ENCODE data around the gene TBC1D22B. TPM values are rescaled to one million over a fixed set of nuclear protein-coding genes. Genes with fewer than 3 reads are reported as not detected.

The TBC1D22B gene
- total and polyA plus RNA-seq, 2 of the 13 experiments (the other 11 are each of a cell fraction or from before 2014, with no cell fraction given) = 9.7 to 12.9 TPM

GRCh38 chr6:37207903-37208456 lies 49.6 kb upstream of the TBC1D22B start (continued):
- TF ChIP-seq ZSCAN31 (CRISPR knock-in tag; IDR thresholded peaks at IDR 0.05; ENCODE audit: low read depth) (no peak), ZNF235 (CRISPR knock-in tag; IDR thresholded peaks at IDR 0.05; ENCODE audit: borderline replicate concordance) (no peak), ZSCAN20 (CRISPR knock-in tag; IDR thresholded peaks at IDR 0.05; ENCODE audit: borderline replicate concordance) (no peak), ZBTB34 (CRISPR knock-in tag; IDR thresholded peaks at IDR 0.05) (no peak), ZNF280D (CRISPR knock-in tag; IDR thresholded peaks at IDR 0.05) (no peak), IRF1 (CRISPR knock-in tag; IDR thresholded peaks at IDR 0.05; ENCODE audit: low read depth) (no peak), NFE2L1 (CRISPR knock-in tag; IDR thresholded peaks at IDR 0.05; ENCODE audit: borderline replicate concordance) (no peak), ZNF3 (CRISPR knock-in tag; IDR thresholded peaks at IDR 0.05) (no peak), ATRX (CRISPR knock-in tag; IDR thresholded peaks at IDR 0.05; ENCODE audit: borderline replicate concordance) (no peak), ZFP36 (IDR thresholded peaks at IDR 0.05; ENCODE audit: borderline replicate concordance, low read depth, low read length, partially characterized antibody) (no peak), RBM22 (optimal IDR thresholded peaks at IDR 0.05; ENCODE audit: low read length) (no peak), CEBPZ (IDR thresholded peaks at IDR 0.05; ENCODE audit: low read length) (no peak), RCOR2 (CRISPR knock-in tag; IDR thresholded peaks at IDR 0.05) (no peak), ZSCAN5A (CRISPR knock-in tag; IDR thresholded peaks at IDR 0.05; ENCODE audit: borderline replicate concordance) (no peak), SP2 (CRISPR knock-in tag; IDR thresholded peaks at IDR 0.05) (no peak), GABPB1 (CRISPR knock-in tag; IDR thresholded peaks at IDR 0.05) (no peak), ELF4 (CRISPR knock-in tag; IDR thresholded peaks at IDR 0.05; ENCODE audit: borderline replicate concordance) (no peak)

All from HepG2 (cell line).